Right atrium auricular region (tissue), 2 donors: Measurements from ENCODE around the gene DPP8. TPM values are rescaled to one million over a fixed set of nuclear protein-coding genes. Genes with fewer than 3 reads are reported as not detected.

ENCODE experiments used
- DNase-seq: peaks from one replicate; pipeline ENCODE4 v3.0.0-alpha.2; 2019; ENCODE audit warnings: low spot score
- H3K27ac ChIP-seq, 2 donors: fragments of 200-600 bp; sonication (generic); 1 replicate in 1 of 2; 2 replicates in 1 of 2; pipeline ENCODE4 v1.5.1; 2016 to 2019
- H3K27me3 ChIP-seq, 2 donors: fragments of 200-600 bp; sonication (generic); one replicate each; pipeline versions ENCODE4 v1.5.1 to v1.6.0; 2017 to 2019
- H3K36me3 ChIP-seq: fragments of 200-600 bp; sonication (generic); one replicate; pipeline ENCODE4 v1.5.1; 2016
- H3K4me1 ChIP-seq, 2 donors: fragments of 200-600 bp; sonication (generic); one replicate each; pipeline versions ENCODE4 v1.5.1 to v1.6.0; 2017 to 2019
- H3K4me3 ChIP-seq, 2 donors: fragments of 200-600 bp; sonication (generic); 1 replicate in 1 of 2; 2 replicates in 1 of 2; pipeline ENCODE4 v1.5.1; 2017 to 2019; ENCODE audit warnings: mild to moderate bottlenecking in 1 of 2, moderate library complexity in 1 of 2
- H3K9me3 ChIP-seq, 2 donors: fragments of 200-600 bp; sonication (generic); one replicate each; pipeline ENCODE4 v1.5.1; 2019
- CTCF ChIP-seq, 2 donors: fragments of 200-600 bp; sonication (generic); IDR thresholded peaks; one replicate each; pipeline ENCODE4 v1.5.1; 2019; ENCODE audit warnings: antibody characterized with exemption in 2 of 2
- total RNA-seq, 2 donors: library from RNA; depleted of rRNA; stranded (reverse); fragments of >200 nt; gene quantifications; one replicate each; pipeline ENCODE4 v1.1.0, GENCODE V29; 2016

DPP8 gene
- total RNA-seq, 2 donors from 2014 or later: 22.2 to 28.8 TPM

DNA sequence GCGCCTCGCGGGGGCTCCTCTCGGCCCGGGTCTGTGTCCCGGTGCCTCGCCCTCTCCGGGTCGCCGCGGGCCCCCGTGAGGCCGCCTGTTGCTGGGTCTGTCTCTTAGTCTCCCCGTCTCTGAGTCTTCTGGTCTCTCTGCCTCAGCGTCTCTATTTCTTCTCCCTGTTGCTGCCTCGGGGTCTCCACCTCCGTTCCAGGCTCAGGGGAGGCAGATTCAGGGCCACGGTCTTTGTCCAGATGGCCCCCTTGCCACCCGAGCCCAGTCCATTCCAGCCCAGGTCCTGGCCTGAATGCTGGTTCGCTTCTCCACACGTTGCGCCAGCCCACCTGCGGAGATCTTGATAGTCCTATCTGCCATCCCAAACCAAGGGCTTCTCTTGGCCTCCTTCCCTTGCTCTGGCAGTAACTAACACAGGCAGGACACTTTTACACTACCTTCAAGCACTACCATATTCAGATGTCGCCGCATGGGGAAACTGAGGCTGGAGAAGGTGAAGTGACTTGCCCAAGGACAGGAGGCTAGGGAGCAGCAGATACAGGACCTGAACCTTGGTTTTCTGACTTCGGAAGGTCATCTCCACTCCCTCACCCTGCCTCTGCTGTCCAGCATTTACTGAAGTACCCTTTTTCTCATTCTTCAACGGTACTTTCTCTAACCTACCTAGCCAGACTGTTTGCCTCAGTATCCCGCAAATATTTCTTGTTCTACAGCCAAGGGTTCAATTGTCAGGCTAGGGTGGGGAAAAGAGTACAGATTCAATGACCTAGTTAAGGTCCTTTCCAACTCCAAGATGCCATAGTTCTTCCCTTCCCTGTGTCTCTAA lies 94.1 kb downstream of the DPP8 start:
- DNase-seq: no peak
- Histone ChIP-seq H3K27me3 (no peaks in the 10 kb centered on the region), H3K36me3 (no peaks in the 10 kb centered on the region), H3K27ac (no peak overlapping the region), H3K4me3 (peak overlapping the region; percentile 23 to 63), H3K4me1 (peaks cover 0 to 21% of the 10 kb centered on the region in 2 donors), H3K9me3 (no peaks in the 10 kb centered on the region)
- no peak for TF ChIP-seq CTCF (IDR thresholded peaks at IDR 0.05)

GRCh38 chr15:65421360-65422215 lies 95.9 kb downstream of the DPP8 start:
- Histone ChIP-seq H3K27me3 (no peaks in the 10 kb centered on the region), H3K27ac (peak overlapping the region in 1 of 2 donors; percentile 42), H3K4me3 (peak overlapping the region; percentile 53 to 63), H3K9me3 (no peaks in the 10 kb centered on the region), H3K4me1 (peaks cover 0 to 21% of the 10 kb centered on the region in 2 donors), H3K36me3 (no peaks in the 10 kb centered on the region)
- TF ChIP-seq CTCF (IDR thresholded peaks at IDR 0.05): no peak
- no peak for DNase-seq

DNA sequence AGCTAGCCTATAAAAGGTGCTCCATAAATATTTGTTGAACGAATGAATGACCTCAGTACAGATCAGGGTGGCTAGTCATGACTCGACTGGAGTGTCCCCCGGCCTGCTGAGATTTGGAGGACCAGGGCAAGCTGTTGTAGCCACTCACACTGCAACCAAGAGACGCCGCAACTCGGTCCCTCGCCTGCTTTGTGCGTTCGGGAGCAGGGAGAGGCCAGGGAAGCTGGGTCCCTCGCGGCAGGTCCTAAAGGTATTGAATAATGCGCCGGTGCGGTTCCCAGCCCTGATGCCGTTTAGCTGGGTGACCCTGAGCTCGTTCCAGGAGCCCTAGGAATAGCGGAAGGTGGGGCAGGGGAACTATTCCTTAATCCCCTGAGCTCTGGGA lies 96.5 kb downstream of the DPP8 start:
- no peaks in the 10 kb centered on the region for H3K27me3 ChIP-seq
- peak overlapping the region; percentile 53 to 63 for H3K4me3 ChIP-seq
- H3K9me3 ChIP-seq: no peaks in the 10 kb centered on the region
- peaks cover 0 to 21% of the 10 kb centered on the region in 2 donors for H3K4me1 ChIP-seq
- DNase-seq: no peak
- no peaks in the 10 kb centered on the region for H3K36me3 ChIP-seq
- no peak overlapping the region for H3K27ac ChIP-seq
- TF ChIP-seq CTCF (IDR thresholded peaks at IDR 0.05): no peak

- no peak for TF ChIP-seq CTCF (IDR thresholded peaks at IDR 0.05)
- no peaks in the 10 kb centered on the region for H3K27me3 ChIP-seq
Measured at GRCh38 chr15:65418596-65418995, 98.9 kb downstream of the DPP8 start.

DNA sequence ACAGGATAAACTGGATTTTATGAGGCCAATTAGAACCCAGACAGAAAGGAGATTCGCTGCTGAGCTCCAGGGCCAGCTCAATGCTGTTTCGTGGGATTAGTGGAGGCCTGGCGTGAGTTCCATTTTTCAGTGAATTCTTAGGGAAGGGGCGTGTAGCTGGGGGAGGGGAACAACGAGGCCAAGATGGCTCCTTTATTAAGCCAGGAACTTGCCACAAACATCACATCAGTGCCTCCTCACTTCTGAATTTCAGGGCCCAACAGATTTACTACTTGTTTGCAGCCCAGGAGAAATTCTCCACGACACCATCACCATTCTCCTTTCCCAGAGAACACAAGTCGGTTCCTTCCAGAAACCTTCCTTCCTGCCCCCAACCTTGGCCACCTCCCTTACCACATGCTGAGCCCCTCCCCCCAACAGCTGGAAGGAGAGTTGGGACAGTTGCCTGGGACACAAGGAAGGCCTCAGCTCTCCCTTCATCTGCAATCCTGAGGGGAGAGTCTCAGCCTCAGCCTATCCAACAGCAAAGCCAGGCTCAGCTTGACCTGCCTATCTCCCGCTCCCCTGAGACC lies 100.6 kb downstream of the DPP8 start:
- no peaks in the 10 kb centered on the region for H3K9me3 ChIP-seq
- TF ChIP-seq CTCF (IDR thresholded peaks at IDR 0.05): no peak
- DNase-seq: no peak
- peaks cover 0 to 29% of the 10 kb centered on the region in 2 donors for H3K4me1 ChIP-seq
- no peaks in the 10 kb centered on the region for H3K27me3 ChIP-seq
- no peaks in the 10 kb centered on the region for H3K36me3 ChIP-seq
- H3K27ac ChIP-seq: no peak overlapping the region
- no peak overlapping the region for H3K4me3 ChIP-seq

More at GRCh38 chr15:65418596-65418995, 98.9 kb downstream of the DPP8 start:
- DNase-seq: no peak
- H3K4me3 ChIP-seq: no peak overlapping the region
- peaks cover 0 to 35% of the 10 kb centered on the region in 2 donors for H3K4me1 ChIP-seq
- no peak overlapping the region for H3K27ac ChIP-seq
- H3K36me3 ChIP-seq: no peaks in the 10 kb centered on the region
- no peaks in the 10 kb centered on the region for H3K9me3 ChIP-seq
